Right forelimb (tissue), 1 donor: ENCODE measurements around the gene CLCN3.
"Not testable (repeated sequence)": the region's sequence is repeated elsewhere in the genome, so short reads cannot be mapped to it uniquely, and the experiment has no call there.

Experiments
- DNase-seq: peaks from one replicate; pipeline ENCODE4 v3.0.0-alpha.2; 2018

Gene CLCN3

DNA sequence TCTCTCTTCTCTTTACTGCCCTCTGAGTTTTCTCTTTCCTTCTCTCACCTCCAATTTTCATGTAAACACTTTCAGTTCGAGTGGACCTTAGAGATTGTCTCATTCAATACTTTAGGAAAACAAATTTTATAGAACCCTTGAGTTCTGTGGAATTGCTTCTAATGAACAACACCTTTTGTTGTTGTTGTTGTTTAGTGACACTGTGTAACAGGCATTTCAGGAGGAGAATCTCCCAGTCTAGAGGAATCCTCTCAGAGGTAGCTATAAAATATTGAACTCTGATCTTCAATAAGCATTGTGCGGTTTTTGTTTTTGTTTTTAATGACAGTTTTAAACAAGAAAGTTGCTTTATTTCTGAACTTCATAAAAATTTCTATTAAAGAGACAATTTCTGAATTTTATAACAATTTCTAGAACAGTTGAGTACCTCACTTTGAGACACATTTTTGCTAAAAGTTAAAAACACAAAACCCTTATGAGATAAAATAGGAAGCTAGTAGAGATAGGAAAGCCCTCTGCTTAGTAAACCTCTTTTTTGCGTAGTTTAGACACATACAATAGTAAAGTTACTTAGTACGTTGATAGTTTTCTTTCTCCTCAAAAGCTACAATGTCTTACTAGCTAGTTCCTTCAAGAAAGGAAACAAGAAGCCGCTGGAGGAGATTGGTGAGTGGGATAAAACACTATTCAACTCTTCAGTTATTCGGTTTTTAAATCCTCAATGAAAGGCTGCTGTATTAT, 38.8 kb downstream of the CLCN3 start:
- DNase-seq, result no peak

DNA sequence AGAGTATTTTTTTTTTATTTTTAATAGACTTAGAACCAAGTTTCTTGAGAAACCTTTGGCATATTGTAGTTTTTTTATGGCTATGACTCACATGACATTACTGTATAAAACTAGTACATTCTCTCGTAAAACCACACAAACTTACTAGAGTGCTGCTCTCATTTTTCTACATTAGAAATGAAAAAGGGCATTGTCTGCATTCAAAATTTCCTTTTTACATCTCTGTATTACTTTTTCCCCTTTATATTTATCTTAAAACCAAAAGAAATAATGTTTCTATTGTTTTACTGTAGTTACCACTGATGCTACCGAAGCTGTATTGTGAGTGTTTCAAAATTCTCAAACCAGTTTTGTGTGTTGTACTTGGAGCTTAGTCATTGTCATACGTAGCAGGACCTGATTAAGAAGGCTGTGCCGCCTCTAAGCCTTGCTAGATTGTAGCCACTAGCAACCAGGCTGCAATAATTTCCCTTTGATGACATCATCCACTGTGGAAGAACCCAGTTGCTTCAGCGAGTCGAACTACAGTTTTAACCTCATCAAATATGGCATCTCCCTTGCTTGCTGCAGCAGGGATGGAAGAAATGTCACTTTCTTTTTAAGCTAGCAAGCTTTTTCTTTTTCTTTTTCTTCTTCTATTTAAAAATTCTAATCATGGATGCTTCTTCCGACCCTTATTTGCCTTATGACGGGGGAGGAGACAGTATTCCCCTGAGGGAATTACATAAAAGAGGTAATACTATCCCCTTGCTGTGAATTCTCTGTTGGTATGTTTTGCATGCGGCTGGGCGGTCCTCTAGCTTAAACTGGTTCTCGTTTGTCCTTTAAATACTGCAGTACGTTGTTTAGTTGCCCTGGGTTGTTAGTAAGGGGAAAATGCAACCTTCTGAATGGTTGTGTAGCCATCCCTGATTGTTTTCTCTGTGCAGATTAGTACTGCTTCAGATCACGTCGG, 39.6 kb downstream of the CLCN3 start:
- peak; percentile 57 for DNase-seq

DNA sequence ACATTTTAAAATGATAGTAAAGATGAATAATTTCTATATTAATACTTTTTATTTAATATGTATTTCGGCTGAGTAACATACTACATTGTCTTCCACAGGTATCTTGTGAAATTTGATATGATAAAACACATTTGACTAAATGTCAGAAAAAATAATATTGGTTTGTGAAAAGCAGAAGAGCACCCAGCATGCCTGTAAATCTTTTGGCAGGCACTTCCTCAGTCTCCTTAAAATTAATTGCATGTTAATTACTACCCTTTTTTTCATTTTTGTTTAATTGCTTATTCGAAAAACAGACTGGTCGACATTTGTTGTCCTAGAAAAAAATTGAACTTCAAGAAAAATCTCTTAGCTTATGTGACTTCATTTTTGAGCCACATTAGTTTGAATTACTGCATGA, 40.6 kb downstream of the CLCN3 start:
- DNase-seq, result no peak

DNA sequence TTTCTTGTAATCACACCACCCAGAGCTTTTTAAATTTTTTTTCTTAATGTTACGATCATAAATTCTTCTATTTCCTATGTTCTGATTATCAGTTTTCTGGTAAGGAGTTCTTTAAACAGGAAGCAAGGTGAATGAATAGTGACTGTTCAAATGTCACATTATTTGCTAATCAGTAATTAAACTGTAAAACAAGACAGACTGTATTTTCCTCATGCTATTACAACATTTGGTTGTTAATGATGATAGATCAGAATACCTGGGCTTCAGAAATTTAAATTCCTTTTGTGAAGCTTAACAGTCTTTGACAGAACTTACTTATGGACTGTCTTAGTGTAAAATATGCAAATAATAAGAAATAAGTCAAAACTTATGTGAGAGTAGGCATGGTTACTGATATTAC, 41.4 kb downstream of the CLCN3 start:
- DNase-seq, result no peak

DNA sequence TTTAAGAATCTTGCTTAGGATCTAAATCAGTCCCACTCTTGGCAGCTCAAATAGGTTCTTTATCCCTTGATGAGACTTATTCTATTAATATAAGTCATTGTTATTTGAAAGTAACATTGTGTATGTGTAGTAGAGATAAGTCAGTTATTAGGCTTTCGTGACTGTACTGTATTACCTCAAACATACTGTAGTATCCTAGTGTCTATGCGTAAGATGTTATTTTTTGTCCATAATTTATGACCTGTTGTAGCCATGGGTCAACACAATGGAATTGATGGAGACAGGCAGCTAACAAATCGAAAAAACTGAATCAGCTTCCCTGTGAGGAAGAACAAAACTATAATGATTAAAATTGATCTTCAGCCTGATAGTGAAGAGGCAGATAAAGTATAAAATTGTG, 41.8 kb downstream of the CLCN3 start:
- no peak for DNase-seq

DNA sequence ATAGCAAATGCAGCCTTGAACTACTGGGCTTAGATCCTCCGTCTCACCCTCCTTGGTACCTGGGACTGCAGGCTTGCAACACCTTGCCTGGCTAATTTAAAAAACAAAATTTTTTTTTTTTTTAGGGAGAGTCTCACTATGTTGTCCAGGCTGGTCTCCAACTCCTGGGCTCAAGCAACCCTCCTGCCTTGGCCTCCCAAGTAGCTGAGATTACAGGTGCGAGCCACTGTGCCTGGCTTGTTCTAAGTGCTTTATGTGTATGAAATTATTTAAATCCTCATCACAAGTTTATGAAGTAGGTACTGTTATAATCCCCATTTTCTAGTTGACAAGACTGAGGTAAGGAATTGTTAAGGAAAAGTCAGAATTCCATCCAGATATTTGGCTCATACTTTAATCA, 43.0 kb downstream of the CLCN3 start:
- no peak for DNase-seq

DNA sequence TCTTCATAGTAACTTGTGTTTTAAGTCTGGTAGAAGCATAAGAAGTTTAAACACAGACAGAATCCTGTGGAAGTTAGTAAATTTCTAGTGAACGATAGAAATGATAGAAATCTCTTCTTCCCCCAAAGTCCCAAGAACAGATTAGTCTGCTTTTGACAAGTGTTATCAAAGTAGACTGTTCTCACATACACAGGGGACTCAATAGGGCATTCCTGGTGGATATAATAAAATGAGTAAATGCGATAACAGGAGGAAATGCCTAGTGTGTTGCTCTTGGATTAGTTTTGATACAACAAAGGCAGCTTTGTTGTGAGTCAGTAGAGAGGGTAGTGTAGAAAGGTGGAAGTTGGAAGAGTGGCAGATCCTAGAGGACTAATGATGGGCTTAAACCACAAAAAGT, 43.5 kb downstream of the CLCN3 start:
- DNase-seq, result no peak

DNA sequence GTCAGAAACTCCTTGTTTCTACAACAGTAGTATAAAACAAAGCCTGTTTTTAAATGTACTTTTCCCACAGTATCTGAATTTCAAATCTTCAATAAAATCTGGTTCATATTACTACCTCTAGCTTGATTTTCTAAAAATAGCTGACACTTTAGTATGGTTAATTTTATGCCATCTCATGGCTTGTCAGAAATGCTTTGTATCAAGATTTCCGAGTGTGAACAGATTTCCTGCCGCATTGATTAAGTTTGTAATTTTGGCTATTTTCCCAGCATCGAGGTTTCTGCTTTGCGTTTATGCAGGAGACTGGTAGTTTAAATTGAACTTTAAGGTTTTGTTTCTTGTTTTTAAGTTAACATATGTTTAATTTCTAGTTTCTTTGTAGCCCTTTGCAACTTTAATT, 44.2 kb downstream of the CLCN3 start:
- no peak for DNase-seq

DNA sequence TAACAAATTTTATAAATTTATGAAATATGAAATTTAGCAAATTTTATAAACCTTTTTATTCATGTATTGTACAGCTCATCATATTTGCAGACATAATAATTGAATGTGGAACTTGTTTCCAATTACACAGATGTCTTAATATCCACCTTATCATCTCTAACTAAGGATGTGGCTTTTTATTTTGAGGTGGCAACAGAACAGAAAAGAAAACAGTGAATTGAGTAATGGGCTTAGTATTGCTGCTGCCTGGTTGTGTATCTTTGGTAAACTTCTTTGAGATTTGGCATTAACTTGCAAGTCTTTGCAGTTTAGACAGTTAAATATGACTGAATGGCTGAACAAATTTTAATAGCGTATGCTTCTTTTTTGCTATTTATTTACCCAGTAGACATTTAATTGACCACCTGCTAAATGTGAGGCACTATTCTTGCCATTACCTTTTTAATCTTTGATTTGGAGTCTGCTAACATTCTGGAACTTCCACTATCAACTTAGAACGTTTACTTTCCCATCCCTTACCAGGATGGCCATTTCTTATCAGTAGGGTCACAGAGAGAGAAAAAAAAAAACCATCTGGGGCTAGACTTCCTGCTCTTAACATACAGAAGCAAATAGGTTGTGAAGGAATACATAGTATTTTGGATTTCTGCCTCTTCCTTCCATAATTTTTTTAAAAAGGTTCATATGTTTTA, 44.8 kb downstream of the CLCN3 start:
- DNase-seq, result no peak

DNA sequence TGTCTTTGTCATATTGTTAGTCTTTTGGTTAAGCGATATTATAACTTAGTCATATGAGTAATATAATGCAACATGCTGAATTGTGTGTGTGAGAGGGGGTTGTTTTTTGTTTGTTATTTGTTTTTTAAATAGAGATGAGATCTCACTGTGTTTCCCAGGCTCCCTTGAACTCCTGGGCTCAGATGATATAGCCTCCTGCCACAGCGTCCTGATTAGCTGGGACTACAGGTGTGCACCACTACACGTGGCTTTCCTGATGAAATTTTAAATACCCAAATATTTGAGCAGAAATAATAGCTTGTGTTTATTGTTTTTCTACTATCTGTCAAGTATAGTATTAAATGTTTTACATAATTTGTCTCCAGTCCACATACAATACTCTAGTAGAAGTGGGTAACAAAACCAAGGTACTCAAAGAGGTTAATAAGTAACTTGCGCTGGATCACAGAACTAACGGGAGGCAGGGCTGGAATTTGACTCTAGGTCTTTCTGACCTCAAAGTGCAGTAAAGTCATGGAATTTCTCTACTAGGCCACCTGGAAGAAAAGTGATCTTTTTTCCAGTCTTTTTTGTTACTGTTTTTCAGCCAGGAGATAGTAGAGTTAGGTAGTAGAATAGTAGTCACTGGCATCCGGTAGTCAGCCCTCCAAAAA, 47.8 kb downstream of the CLCN3 start:
- no peak for DNase-seq

DNA sequence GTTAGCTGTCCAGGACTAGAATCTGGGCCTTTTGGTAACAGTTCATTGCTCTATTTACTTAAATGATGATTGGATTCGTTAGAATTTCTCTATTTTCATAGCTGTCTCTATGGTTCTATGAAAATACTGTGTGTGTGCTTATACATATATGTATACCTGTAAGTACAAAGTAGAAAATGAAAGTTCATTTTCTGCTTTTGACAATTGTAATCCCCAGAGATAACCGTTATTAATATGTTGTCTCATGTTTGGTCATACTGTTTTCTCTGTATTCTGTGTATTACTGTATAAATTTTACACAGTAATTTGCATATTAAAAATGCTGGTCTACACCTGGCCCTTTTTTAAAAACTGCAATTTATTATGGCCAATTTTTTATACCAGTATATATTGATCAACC, 55.4 kb downstream of the CLCN3 start:
- DNase-seq, result no peak

DNA sequence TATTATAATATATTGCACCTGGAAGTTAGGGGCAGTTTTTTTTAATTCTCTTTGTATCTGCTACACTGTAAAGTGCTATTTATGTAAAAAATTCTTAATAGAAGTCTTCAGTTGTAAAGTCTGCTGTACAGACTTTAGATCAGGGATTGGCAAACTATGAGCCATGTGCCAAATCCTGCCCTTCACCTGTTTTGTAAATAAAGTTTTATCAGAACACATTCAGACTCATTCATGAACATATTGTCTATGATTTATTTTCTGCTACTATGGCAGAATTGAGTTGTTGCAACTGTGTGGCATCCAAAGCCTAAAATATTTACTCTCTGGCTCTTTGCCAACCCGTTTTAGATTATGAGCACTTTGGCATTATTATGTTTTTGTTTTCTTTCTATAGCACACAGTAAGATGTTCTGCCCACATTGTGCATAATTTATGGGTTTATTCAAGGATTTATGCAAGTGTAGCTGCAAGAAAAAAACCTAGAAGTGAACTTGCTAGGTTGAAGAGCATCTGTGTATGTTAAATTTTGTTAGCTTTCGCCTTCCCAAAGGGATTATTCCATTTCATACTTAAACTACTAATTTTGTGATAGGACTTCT, 56.9 kb downstream of the CLCN3 start:
- no peak for DNase-seq

DNA sequence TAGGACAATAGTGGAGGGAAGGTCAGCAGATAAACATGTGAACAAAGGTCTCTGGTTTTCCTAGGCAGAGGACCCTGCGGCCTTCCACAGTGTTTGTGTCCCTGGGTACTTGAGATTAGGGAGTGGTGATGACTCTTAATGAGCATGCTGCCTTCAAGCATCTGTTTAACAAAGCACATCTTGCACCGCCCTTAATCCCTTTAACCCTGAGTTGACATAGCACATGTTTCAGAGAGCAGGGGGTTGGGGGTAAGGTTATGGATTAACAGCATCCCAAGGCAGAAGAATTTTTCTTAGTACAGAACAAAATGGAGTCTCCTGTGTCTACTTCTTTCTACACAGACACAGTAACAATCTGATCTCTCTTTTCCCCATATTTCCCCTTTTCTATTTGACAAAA, 58.1 kb downstream of the CLCN3 start:
- DNase-seq, result not testable (repeated sequence)

DNA sequence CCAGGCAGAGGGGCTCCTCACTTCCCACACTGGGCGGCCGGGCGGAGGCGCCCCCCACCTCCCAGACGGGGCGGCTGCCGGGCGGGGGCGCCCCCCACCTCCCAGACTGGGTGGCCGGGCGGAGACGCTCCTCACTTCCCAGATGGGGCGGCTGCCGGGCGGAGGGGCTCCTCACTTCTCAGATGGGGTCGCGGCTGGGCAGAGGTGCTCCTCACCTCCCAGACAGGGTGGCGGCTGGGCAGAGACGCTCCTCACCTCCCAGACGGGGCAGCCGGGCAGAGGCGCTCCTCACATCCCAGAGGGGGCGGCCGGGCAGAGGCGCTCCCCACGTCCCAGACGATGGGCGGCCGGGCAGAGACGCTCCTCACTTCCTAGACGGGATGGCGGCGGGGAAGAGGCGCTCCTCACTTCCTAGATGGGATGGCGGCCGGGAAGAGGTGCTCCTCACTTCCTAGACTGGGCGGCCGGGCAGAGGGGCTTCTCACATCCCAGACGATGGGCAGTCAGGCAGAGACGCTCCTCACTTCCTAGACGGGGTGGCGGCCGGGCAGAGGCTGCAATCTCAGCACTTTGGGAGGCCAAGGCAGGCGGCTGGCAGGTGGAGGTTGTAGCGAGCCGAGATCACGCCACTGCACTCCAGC, 58.7 kb downstream of the CLCN3 start:
- DNase-seq, result not testable (repeated sequence)

DNA sequence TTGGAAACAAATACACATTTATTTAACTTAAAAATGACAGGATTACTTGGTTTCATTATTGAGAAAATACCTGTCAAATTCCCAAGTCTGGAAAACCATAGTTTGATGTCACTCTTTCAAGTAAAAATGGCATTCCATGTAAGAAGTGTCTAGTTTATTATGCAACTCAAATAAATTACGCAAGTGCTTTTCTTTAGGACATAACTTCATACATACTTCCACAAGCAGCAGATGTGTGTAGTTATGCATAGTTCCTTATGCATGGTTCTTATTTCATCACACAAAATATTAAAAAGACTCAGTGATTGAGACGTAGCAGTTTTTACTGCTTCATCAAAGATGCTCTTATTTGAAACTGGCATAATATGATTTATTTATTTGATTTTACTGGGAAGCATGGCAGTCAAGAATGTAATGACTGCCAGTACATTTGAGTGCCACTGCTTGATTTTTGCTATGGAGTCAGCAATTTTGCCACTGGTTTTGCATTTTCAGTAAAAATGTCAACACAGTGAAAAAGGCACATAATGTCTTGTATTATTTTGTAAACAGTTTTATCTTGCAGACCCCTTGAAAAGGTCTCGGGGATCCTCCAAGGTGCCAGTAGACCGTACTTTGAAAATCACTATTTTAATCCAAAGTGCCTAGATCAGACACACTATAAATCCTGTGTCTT, 62.1 kb downstream of the CLCN3 start:
- no peak for DNase-seq

DNA sequence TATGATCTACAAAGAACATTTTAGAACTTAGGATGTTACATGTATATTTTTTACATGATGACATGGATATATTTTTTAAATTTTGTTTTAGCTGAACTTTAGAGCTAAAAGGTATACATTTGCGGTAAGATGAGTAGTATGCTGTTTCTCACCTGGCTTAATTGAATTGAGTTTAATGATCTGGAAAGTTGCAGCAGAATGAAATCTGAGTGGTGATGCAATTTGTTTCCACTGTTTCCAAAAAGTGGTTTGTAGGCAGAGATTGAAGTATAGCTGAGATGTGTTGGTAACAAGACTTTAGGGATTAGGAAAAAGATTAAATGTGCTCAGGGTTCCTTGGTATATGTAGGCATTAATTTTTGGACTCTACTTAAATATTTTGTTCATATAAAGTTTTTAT, 69.3 kb downstream of the CLCN3 start:
- no peak for DNase-seq

DNA sequence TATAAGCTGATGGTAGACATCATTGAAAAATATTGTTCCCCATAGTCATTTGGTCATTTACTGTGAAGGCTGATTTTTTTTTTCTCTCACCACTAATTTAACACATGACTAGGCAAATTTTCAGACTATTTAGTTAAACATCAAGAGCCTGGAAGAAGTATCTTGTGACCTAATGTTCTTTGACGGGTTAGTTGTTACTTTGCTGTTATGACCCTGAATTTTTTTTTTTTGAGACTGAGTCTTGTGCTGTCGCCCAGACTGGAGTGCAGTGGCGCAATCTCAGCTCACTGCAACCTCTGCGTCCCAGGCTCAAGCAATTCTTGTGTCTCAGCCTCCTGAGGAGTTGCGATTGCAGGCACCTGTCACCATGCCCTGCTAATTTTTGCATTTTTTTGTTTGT, 70.4 kb downstream of the CLCN3 start:
- DNase-seq, result no peak

DNA sequence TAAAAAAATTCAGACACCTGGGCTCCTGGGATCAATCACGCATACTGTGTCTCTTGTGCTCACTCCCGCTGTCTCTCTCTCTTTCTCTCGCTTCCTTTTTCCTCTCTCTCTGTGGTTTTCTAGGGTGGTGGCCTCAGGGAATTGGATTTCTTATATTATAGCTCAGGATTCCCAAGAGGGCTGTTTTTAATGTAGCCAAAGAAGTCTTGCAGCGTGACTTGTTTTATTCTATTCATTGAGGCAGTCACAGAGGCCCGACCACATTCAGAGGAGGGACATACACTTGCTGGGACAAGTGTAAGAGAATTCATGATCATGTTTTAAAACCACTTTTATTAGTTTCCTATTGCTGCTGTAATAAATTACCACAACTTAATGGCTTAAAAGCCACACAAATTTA, 78.0 kb downstream of the CLCN3 start:
- DNase-seq, result no peak

DNA sequence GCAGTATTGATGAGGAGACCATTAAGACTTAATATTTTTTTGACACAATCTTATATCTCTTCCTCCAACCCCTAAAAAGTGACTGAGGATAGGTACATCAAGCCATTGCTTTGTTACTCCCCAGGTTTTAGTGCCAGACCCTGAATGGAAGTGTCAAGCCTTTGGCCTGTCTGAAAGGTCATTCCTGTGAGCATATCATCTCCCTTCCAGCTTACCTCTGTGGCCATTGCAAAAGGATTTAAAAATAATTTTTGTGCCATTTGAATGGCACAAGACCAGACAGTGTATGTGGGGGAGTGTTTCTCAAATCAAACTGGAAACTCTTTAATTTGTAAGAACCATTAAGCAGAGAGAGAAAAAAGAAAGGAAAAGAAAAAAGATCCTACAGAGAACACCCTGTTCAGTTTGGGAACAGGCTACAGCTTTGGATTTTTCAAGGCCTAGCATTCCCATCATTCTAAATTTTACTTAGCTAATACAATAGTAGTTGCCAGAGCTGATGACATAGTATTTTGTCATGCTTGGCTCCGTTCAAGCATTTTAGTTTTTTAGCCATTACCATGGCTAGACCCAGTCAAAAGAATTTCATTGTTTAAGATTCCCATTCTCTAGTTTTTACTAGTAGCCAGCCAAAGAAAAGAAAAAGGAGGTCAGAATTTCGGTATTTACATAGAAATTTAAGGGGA, 87.7 kb downstream of the CLCN3 start:
- DNase-seq, result no peak

DNA sequence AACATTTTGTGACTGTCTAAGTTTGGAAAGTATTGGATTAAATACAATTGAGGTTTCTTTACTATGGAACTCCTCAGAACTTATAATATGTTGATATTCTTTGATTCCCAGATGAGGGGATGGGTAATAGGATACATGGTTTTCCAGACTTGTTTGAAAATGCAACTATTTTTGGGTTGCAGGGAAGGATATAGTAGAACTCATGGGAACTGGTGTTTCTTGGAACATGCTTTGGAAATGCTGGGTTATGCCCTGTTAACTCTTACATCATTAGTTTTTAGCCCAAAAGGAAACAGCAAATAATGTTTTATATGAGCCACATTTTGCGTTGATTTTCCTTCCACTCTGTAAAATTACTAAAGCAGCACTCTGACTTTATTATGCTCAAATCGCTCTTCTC, 95.4 kb downstream of the CLCN3 start:
- DNase-seq, result no peak

DNA sequence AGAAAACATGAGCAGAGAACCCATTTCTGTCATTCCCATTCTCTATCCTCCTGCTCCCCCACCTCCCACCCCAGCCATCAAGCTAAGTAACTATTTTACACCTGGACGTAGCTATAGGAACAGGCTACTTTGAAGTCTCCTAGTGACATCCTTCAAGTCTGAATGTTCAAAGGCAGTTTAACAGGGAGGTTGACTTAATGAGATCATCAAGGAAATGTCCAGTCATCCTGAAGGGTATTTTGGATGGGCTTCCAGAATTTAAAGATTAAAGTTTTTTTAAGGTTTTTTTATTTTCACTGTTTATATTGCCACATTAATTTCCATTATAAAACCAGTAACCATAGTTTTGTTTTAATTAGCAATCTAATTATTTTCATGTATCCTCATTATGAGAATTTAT, 96.3 kb downstream of the CLCN3 start:
- DNase-seq, result no peak
